SK-N-SH (cell line): ENCODE measurements around the gene HS3ST4. TPM values are rescaled to one million over a fixed set of nuclear protein-coding genes. Genes with fewer than 3 reads are reported as not detected.

ENCODE experiments used
- CTCF ChIA-PET: fragments of 300-600, 350-600 bp; formaldehyde crosslinking; extraction: SDS; loops from one replicate; lab custom pipeline; 2021; lab: Yijun Ruan, JAX
- POLR2A ChIA-PET: fragments of 350-600 bp; sonication (Branson Sonifier 250); formaldehyde crosslinking; extraction: SDS; loops from one replicate; lab custom pipeline; 2020; ENCODE audit warnings: antibody characterized with exemption, inconsistent platforms; lab: Yijun Ruan, JAX
- DNase-seq: peaks from one replicate; pipeline ENCODE4 v3.0.0; 2012
- H2AFZ ChIP-seq: fragments of 200-600 bp; sonication (generic); 2 replicates; pipeline ENCODE4 v1.8.1; 2016; ENCODE audit warnings: antibody characterized with exemption, mild to moderate bottlenecking, low read depth
- H3F3A ChIP-seq: fragments of 200-600 bp; sonication (generic); replicated peaks from 2 replicates; pipeline ENCODE3; 2016; ENCODE audit warnings: antibody characterized with exemption, mild to moderate bottlenecking; ENCODE audit not compliant: insufficient read depth
- H3K27ac ChIP-seq, 2 experiments: fragments of 200-500 bp in 1 of 2; fragments of 200-600 bp in 1 of 2; sonication (Bioruptor generic) in 1 of 2; sonication (generic), shearing (Covaris generic) in 1 of 2; 2 replicates each; pipeline versions ENCODE4 v1.5.1 to v1.6.1; 2014 to 2016; ENCODE audit warnings: low read depth in 2 of 2, inconsistent platforms in 1 of 2, low read length in 1 of 2, mild to moderate bottlenecking in 1 of 2, mixed read lengths in 1 of 2
- H3K27me3 ChIP-seq: fragments of 200-600 bp; sonication (generic), shearing (Covaris generic); 2 replicates; pipeline ENCODE4 v1.6.1; 2016; ENCODE audit warnings: mixed run types; ENCODE audit not compliant: insufficient read depth
- H3K36me3 ChIP-seq, 2 experiments: fragments of 200-500 bp in 1 of 2; fragments of 200-600 bp in 1 of 2; sonication (Bioruptor generic) in 1 of 2; sonication (generic) in 1 of 2; replicated peaks in 1 of 2; 2 replicates each; pipeline versions ENCODE3 to v1.5.1; 2014 to 2016; ENCODE audit warnings: low read length in 1 of 2, mild to moderate bottlenecking in 1 of 2; ENCODE audit not compliant: insufficient read depth in 2 of 2, control insufficient read depth in 1 of 2
- H3K4me1 ChIP-seq, 2 experiments: fragments of 200-500 bp in 1 of 2; fragments of 200-600 bp in 1 of 2; sonication (Bioruptor generic) in 1 of 2; sonication (generic), shearing (Covaris generic) in 1 of 2; 2 replicates each; pipeline versions ENCODE4 v1.5.1 to v1.6.1; 2014 to 2016; ENCODE audit warnings: low read depth in 1 of 2, low read length in 1 of 2, mixed run types in 1 of 2; ENCODE audit not compliant: insufficient read depth in 2 of 2, control insufficient read depth in 1 of 2
- H3K4me2 ChIP-seq: fragments of 200-600 bp; sonication (generic), shearing (Covaris generic); 2 replicates; pipeline ENCODE4 v1.6.1; 2017; ENCODE audit warnings: mixed run types
- H3K4me3 ChIP-seq, 2 experiments: fragments of 200-500 bp in 1 of 2; fragments of 200-600 bp in 1 of 2; sonication (Bioruptor generic) in 1 of 2; sonication (generic), shearing (Covaris generic) in 1 of 2; 2 replicates each; pipeline versions ENCODE4 v1.5.1 to v1.8.1; 2014 to 2016; ENCODE audit warnings: low read depth in 2 of 2, inconsistent platforms in 1 of 2, low read length in 1 of 2, mild to moderate bottlenecking in 1 of 2, mixed read lengths in 1 of 2, moderate library complexity in 1 of 2
- H3K79me2 ChIP-seq: fragments of 200-600 bp; sonication (generic); 2 replicates; pipeline ENCODE4 v1.8.1; 2017; ENCODE audit warnings: mild to moderate bottlenecking; ENCODE audit not compliant: insufficient read depth
- H3K9ac ChIP-seq: fragments of 200-600 bp; sonication (generic); 2 replicates; pipeline ENCODE4 v1.6.1; 2017; ENCODE audit warnings: mixed run types
- H3K9me2 ChIP-seq: fragments of 200-600 bp; sonication (generic); 2 replicates; pipeline ENCODE4 v1.6.1; 2017; ENCODE audit warnings: mixed run types
- H3K9me3 ChIP-seq: fragments of 200-600 bp; sonication (generic); 2 replicates; pipeline ENCODE4 v1.6.1; 2017; ENCODE audit warnings: mixed run types, mild to moderate bottlenecking, moderate library complexity
- H4K20me1 ChIP-seq: fragments of 200-600 bp; sonication (generic); 2 replicates; pipeline ENCODE4 v1.6.1; 2017; ENCODE audit warnings: mild to moderate bottlenecking, mixed run types; ENCODE audit not compliant: insufficient read depth
- FOSL2 ChIP-seq: IDR thresholded peaks from 2 replicates; pipeline ENCODE4 v1.4.0; 2012; ENCODE audit warnings: low read depth, mild to moderate bottlenecking, moderate library complexity, borderline replicate concordance
- FOXJ3 ChIP-seq: sonication (generic); formaldehyde crosslinking; IDR thresholded peaks from 2 replicates; pipeline ENCODE4 v1.5.1; 2020; ENCODE audit warnings: mild to moderate bottlenecking, missing genetic modification reagents
- FOXM1 ChIP-seq: IDR thresholded peaks from 2 replicates; pipeline ENCODE4 v1.4.0; 2012; ENCODE audit warnings: low read depth, mild to moderate bottlenecking
- JUND ChIP-seq: IDR thresholded peaks from 2 replicates; pipeline ENCODE4 v1.4.0; 2012
- MEF2A ChIP-seq: IDR thresholded peaks from 2 replicates; pipeline ENCODE4 v1.4.0; 2012; ENCODE audit warnings: low read depth, borderline replicate concordance
- PBX3 ChIP-seq: IDR thresholded peaks from 2 replicates; pipeline ENCODE4; 2012
- SIN3A ChIP-seq: IDR thresholded peaks from 2 replicates; pipeline ENCODE4 v1.6.1; 2012; ENCODE audit warnings: low read depth, mild to moderate bottlenecking, low read length, moderate library complexity, borderline replicate concordance
- TAF1 ChIP-seq: IDR thresholded peaks from 2 replicates; pipeline ENCODE4 v1.6.1; 2012; ENCODE audit warnings: low read depth, mild to moderate bottlenecking, low read length, moderate library complexity, borderline replicate concordance
- TEAD4 ChIP-seq: IDR thresholded peaks from 2 replicates; pipeline ENCODE4 v1.4.0; 2012; ENCODE audit warnings: mild to moderate bottlenecking, borderline replicate concordance; ENCODE audit not compliant: insufficient read depth
- USF1 ChIP-seq: IDR thresholded peaks from 2 replicates; pipeline ENCODE4 v1.4.0; 2012; ENCODE audit warnings: low read depth, borderline replicate concordance
- USF2 ChIP-seq: fragments of 150-350 bp; IDR thresholded peaks from 2 replicates; pipeline ENCODE4 v1.6.1; 2017; ENCODE audit warnings: antibody characterized with exemption, low read length, low read depth, borderline replicate concordance
- WGBS: methylation state at CpG from one replicate; pipeline ENCODE4 v1.1.6; 2017; ENCODE audit warnings: low lambda C conversion rate; 5-methylcytosine and 5-hydroxymethylcytosine counted together
- polyA plus RNA-seq, 3 experiments: library from polyadenylated mRNA; depleted of rRNA; stranded (reverse); fragments of >200 nt; gene quantifications; 2 replicates each; pipeline ENCODE4 v1.2.3, GENCODE V29; 2012

HS3ST4 gene
- polyA plus RNA-seq, 1 of the 3 experiments (the other 2 are of a cell fraction), result not detected

- H2AFZ ChIP-seq, result no peak overlapping the region
- POLR2A ChIA-PET, result no interaction called here
These were observed 1.2 kb downstream of the HS3ST4 start for GRCh38 chr16:25692742-25693508.

GRCh38 chr16:25693631-25694030 is 1.9 kb downstream of the HS3ST4 start:
- ChIA-PET CTCF (no interaction called here), POLR2A (no interaction called here)
- H3K36me3 ChIP-seq, result no peaks in the 10 kb centered on the region
- no peaks in the 10 kb centered on the region for H3K9me3 ChIP-seq
- no peak overlapping the region for H3K9ac ChIP-seq
- no peak overlapping the region for H3K4me3 ChIP-seq
- TF ChIP-seq FOXM1 (no peak), PBX3 (no peak), TEAD4 (no peak), USF2 (no peak), MEF2A (no peak), SIN3A (no peak), FOSL2 (no peak), FOXJ3 (no peak), TAF1 (no peak), JUND (no peak)
- no peaks in the 10 kb centered on the region for H3F3A ChIP-seq
- no peak overlapping the region for H2AFZ ChIP-seq
- H3K27me3 ChIP-seq, result peaks cover 64% of the 10 kb centered on the region
- no peaks in the 10 kb centered on the region for H3K9me2 ChIP-seq
- DNase-seq, result no peak
- no peaks in the 10 kb centered on the region for H3K4me1 ChIP-seq
- H3K27ac ChIP-seq, result no peak overlapping the region
- no peak overlapping the region for H3K4me2 ChIP-seq
- H4K20me1 ChIP-seq, result no peaks in the 10 kb centered on the region
- H3K79me2 ChIP-seq, result no peaks in the 10 kb centered on the region
- WGBS, result 4% methylated on average over 9 of the region's 9 CpGs

More at GRCh38 chr16:25692742-25693508, 1.2 kb downstream of the HS3ST4 start:
- Histone ChIP-seq H3K9me2 (no peaks in the 10 kb centered on the region), H3K36me3 (no peaks in the 10 kb centered on the region), H3K27ac (no peak overlapping the region), H3K79me2 (no peaks in the 10 kb centered on the region), H4K20me1 (no peaks in the 10 kb centered on the region), H3K4me3 (no peak overlapping the region), H3F3A (no peaks in the 10 kb centered on the region), H3K4me1 (no peaks in the 10 kb centered on the region), H3K9me3 (no peaks in the 10 kb centered on the region)
- 4% methylated on average over 11 of the region's 70 CpGs for WGBS
- no peak for TF ChIP-seq USF1
- TF ChIP-seq FOXM1, result no peak
- TF ChIP-seq SIN3A, result no peak
- TF ChIP-seq, all 33 proteins: peak for 0
- H3K27me3 ChIP-seq, result peaks cover 63% of the 10 kb centered on the region
- H3K9ac ChIP-seq, result no peak overlapping the region
- H3K4me2 ChIP-seq, result no peak overlapping the region
- CTCF ChIA-PET, result no interaction called here
- peak; percentile 29 for DNase-seq
